ENCODE measurements around the gene ADAMTSL5.

DNA sequence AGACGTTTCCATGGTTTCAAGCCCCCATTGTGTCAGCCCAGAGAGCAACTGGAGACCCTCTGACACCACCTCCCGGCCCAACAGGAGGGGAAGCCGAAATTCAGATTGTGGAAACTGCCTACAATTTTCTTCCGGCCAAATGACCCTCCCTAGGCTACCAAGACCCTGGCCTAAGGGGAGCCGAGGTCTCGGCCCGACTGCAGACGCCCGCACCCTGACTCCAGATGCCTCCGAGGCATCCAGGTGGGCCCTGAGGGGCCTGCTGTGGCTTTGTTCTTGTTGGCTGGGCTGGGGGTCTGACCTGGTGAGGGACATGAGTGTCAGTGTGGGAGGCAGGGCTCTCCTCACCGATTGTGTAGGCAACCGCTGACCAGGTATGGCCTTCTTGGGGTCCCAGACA lies 45.7 kb upstream of the ADAMTSL5 start:
- TF ChIP-seq POLR2AphosphoS5 (IDR thresholded peaks at IDR 0.05), result no peak
- TF ChIP-seq, protein P1, sequence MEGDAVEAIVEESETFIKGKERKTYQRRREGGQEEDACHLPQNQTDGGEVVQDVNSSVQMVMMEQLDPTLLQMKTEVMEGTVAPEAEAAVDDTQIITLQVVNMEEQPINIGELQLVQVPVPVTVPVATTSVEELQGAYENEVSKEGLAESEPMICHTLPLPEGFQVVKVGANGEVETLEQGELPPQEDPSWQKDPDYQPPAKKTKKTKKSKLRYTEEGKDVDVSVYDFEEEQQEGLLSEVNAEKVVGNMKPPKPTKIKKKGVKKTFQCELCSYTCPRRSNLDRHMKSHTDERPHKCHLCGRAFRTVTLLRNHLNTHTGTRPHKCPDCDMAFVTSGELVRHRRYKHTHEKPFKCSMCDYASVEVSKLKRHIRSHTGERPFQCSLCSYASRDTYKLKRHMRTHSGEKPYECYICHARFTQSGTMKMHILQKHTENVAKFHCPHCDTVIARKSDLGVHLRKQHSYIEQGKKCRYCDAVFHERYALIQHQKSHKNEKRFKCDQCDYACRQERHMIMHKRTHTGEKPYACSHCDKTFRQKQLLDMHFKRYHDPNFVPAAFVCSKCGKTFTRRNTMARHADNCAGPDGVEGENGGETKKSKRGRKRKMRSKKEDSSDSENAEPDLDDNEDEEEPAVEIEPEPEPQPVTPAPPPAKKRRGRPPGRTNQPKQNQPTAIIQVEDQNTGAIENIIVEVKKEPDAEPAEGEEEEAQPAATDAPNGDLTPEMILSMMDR (IDR thresholded peaks at IDR 0.05), result no peak

Measured in gastroesophageal sphincter (tissue), 3 donors.